22Rv1 (cell line): ENCODE measurements around the gene GMDS.

Experiments used
- ZFX ChIP-seq: fragments of 450-650 bp; IDR thresholded peaks from 2 replicates; pipeline ENCODE4 v1.6.1; 2017; ENCODE audit warnings: antibody characterized with exemption, borderline replicate concordance
- TF ChIP-seq, protein P1 (sequence below): fragments of 450-650 bp; IDR thresholded peaks from 2 replicates; pipeline ENCODE4 v1.5.1; 2017; ENCODE audit warnings: mild to moderate bottlenecking

DNA sequence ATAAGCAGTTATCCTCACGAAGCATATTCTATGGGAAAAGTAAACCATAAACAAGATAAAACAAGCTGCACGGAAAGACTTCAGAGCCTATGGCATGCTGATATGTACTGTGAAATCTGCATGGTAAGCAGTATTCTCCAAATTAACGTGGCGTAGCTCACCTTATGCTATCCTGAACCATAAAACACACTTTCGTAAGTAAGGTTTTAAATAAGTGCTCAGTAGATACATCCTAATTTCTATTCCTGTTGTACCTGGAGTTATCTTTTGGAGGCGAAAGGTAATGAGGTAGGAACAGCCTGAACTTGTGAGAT is 208.7 kb downstream of the GMDS start:
- TF ChIP-seq, protein P1, sequence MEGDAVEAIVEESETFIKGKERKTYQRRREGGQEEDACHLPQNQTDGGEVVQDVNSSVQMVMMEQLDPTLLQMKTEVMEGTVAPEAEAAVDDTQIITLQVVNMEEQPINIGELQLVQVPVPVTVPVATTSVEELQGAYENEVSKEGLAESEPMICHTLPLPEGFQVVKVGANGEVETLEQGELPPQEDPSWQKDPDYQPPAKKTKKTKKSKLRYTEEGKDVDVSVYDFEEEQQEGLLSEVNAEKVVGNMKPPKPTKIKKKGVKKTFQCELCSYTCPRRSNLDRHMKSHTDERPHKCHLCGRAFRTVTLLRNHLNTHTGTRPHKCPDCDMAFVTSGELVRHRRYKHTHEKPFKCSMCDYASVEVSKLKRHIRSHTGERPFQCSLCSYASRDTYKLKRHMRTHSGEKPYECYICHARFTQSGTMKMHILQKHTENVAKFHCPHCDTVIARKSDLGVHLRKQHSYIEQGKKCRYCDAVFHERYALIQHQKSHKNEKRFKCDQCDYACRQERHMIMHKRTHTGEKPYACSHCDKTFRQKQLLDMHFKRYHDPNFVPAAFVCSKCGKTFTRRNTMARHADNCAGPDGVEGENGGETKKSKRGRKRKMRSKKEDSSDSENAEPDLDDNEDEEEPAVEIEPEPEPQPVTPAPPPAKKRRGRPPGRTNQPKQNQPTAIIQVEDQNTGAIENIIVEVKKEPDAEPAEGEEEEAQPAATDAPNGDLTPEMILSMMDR = no peak
- TF ChIP-seq ZFX = no peak
